ENCODE measurements around the gene SLIT3.

The SLIT3 gene

DNA sequence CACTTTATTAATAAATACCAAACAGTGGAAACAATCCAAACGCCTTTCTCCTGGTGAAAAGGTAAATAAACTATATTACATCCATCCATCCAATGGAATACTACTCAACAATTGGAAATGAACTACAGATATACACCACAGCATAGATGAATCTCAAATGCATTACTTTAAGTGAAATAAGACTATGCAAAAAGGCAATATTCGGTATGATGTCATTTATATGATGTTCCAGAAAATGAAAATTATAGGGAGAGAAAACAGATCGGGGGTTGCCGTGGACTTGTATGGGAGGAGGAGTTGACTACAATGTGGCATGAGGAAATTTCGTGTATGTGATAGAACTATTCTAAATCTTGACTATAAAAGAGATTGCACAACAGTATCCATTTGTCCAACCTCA, 27.5 kb upstream of the SLIT3 start:
- no peak overlapping the region for H3K27ac Mint-ChIP-seq
- no peaks in the 10 kb centered on the region for H3K36me3 Mint-ChIP-seq (ENCODE audit: low read depth)
- no peaks in the 10 kb centered on the region for H3K9me3 Mint-ChIP-seq
- H3K4me1 Mint-ChIP-seq = peaks cover 4% of the 10 kb centered on the region
- peaks cover 17% of the 10 kb centered on the region for H3K27me3 Mint-ChIP-seq (ENCODE audit: low read depth)
- TF ChIP-seq, protein P1, sequence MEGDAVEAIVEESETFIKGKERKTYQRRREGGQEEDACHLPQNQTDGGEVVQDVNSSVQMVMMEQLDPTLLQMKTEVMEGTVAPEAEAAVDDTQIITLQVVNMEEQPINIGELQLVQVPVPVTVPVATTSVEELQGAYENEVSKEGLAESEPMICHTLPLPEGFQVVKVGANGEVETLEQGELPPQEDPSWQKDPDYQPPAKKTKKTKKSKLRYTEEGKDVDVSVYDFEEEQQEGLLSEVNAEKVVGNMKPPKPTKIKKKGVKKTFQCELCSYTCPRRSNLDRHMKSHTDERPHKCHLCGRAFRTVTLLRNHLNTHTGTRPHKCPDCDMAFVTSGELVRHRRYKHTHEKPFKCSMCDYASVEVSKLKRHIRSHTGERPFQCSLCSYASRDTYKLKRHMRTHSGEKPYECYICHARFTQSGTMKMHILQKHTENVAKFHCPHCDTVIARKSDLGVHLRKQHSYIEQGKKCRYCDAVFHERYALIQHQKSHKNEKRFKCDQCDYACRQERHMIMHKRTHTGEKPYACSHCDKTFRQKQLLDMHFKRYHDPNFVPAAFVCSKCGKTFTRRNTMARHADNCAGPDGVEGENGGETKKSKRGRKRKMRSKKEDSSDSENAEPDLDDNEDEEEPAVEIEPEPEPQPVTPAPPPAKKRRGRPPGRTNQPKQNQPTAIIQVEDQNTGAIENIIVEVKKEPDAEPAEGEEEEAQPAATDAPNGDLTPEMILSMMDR (IDR thresholded peaks at IDR 0.05; ENCODE audit: unreplicated experiment in 3 of 3) = no peak
- H3K4me3 Mint-ChIP-seq = no peak overlapping the region

DNA sequence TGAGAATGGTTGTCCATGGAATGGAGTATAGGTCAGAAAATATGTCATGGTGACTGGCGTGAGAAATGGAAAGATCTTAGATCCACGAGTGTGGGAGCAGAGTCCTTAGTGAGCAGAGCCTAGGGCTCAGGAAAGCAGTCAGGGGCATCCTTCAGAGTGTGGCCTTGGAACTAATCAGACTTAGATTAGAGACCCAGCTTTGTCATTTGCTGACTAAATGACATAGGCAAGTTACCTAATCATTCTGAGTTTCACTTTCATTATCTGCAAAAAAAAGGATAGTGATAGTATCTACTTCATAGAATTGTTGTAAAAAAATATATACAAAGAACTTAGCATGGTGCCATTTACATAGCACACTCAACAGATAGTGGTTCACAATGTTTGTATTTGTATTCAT, 24.3 kb upstream of the SLIT3 start:
- no peaks in the 10 kb centered on the region for H3K36me3 Mint-ChIP-seq (ENCODE audit: low read depth)
- H3K4me3 Mint-ChIP-seq = no peak overlapping the region
- TF ChIP-seq, protein P1 (IDR thresholded peaks at IDR 0.05; ENCODE audit: unreplicated experiment in 3 of 3) = no peak
- H3K9me3 Mint-ChIP-seq = no peaks in the 10 kb centered on the region
- H3K27me3 Mint-ChIP-seq (ENCODE audit: low read depth) = peaks cover 17% of the 10 kb centered on the region
- no peak overlapping the region for H3K27ac Mint-ChIP-seq
- H3K4me1 Mint-ChIP-seq = no peaks in the 10 kb centered on the region

DNA sequence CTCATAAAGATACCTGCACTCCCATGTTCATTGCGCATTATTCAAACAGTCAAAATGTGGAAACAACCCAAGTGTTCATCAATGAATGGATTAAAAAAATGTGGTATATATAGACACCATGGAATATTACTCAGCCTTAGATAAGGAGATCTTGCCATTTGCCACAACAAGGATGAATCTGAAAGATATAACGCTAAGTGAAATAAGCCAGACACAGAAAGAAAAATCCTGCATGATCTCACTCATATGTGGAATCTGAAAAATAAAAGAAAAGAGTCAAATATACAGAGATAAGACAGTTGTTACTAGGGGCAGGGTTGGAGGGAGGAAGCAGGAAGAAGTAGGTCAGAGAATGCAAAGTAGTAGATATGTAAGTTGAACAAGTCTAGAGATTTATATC, 17.6 kb upstream of the SLIT3 start:
- Mint-ChIP-seq H3K27ac (no peak overlapping the region), H3K9me3 (no peaks in the 10 kb centered on the region), H3K36me3 (ENCODE audit: low read depth) (no peaks in the 10 kb centered on the region), H3K4me3 (no peak overlapping the region), H3K4me1 (no peaks in the 10 kb centered on the region), H3K27me3 (ENCODE audit: low read depth) (peaks cover 17% of the 10 kb centered on the region)
- TF ChIP-seq, protein P1 (IDR thresholded peaks at IDR 0.05; ENCODE audit: unreplicated experiment in 3 of 3) = no peak

DNA sequence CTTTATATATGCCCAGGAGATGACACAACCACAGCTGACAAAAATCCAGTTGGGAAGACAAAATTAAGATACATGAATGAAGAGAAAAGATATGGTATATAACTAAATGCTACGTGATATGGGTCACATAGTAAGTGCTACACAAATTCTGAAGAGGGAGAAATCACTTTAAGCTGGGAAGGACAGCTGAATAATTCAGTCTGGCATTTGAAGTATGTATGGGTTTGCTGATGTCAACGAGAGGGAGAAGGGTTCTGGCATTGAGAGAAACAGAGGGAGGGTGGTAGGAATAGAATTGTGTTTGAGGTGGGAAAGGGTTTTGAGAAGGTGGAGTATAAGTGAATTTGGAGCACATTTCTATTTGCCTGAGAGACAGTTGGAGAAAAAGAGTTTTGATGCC, 6.7 kb upstream of the SLIT3 start:
- no peak overlapping the region for H3K27ac Mint-ChIP-seq
- H3K9me3 Mint-ChIP-seq = no peaks in the 10 kb centered on the region
- H3K4me1 Mint-ChIP-seq = peaks cover under 1% of the 10 kb centered on the region
- no peak overlapping the region for H3K4me3 Mint-ChIP-seq
- peaks cover 34% of the 10 kb centered on the region for H3K27me3 Mint-ChIP-seq (ENCODE audit: low read depth)
- TF ChIP-seq, protein P1 (IDR thresholded peaks at IDR 0.05; ENCODE audit: unreplicated experiment in 3 of 3) = no peak
- no peaks in the 10 kb centered on the region for H3K36me3 Mint-ChIP-seq (ENCODE audit: low read depth)

DNA sequence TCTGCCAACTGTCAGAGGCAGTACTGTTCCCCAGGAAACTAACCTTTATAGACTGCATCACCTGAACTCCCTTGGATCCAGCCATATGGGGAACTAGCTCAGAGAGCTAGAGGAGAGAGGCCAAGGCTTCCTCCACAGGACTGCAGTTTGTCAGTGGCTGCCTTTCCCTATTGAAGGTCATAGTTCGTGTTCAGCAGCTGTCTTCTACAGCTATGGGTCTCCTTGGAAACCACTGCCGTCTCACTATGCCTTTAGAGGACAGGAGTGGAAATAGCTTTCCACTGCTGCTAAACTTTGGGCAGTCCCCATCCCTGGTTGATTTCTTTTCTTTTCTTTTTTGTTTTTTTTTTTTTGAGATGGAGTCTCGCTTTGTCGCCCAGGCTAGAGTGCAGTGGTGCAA, 4.4 kb upstream of the SLIT3 start:
- peaks cover 44% of the 10 kb centered on the region for H3K27me3 Mint-ChIP-seq (ENCODE audit: low read depth)
- peaks cover 18% of the 10 kb centered on the region for H3K4me1 Mint-ChIP-seq
- TF ChIP-seq, protein P1 (IDR thresholded peaks at IDR 0.05; ENCODE audit: unreplicated experiment in 3 of 3) = no peak
- H3K9me3 Mint-ChIP-seq = no peaks in the 10 kb centered on the region
- no peak overlapping the region for H3K4me3 Mint-ChIP-seq
- H3K27ac Mint-ChIP-seq = no peak overlapping the region
- no peaks in the 10 kb centered on the region for H3K36me3 Mint-ChIP-seq (ENCODE audit: low read depth)

DNA sequence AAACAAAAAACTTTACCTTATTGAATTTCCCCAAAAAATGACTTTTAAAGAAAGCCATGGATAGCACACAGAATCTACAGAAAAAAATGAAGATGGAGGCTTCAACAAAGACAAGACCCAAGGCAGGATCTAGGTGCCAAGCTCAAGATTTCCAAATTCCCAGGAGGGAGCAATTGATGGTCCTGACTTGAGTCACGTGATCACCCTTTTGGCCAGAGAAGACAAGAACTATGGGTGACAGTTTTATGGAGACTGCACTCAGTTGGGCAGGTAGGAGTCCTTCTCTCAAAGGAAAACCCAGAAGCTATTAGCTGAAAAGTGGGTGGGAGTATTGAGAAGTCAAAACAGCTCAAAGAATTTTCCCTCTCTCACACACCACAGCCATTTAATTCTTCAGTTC, 3.2 kb upstream of the SLIT3 start:
- Mint-ChIP-seq H3K27ac (no peak overlapping the region), H3K27me3 (ENCODE audit: low read depth) (peaks cover 52% of the 10 kb centered on the region), H3K4me3 (no peak overlapping the region), H3K9me3 (no peaks in the 10 kb centered on the region), H3K36me3 (ENCODE audit: low read depth) (no peaks in the 10 kb centered on the region), H3K4me1 (peaks cover 24% of the 10 kb centered on the region)
- TF ChIP-seq, protein P1 (IDR thresholded peaks at IDR 0.05; ENCODE audit: unreplicated experiment in 3 of 3) = no peak

All from nephron (organoid).